Measurements from ENCODE around the gene FNBP1. TPM values are rescaled to one million over a fixed set of nuclear protein-coding genes. Genes with fewer than 3 reads are reported as not detected.

FNBP1 gene
- total RNA-seq, 1 experiment from 2014 or later = 80.7 TPM

DNA sequence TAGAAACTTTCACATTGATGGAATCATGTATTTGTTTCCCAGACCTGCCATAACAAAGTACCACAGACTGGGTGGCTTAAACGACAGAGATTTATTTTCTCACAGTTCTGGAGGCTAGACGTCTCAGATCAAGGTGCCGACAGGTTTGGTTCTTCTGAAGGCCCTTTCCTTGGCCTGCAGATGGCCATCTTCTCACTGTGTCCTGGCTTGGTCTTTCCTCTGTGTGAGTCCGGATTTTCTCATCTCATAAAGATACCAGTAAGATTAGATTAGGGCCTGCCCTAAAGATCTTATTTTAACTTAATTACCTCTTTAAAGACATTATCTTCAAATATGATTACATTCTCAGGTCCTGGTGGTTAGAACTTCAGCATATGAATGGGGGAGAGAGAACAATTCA, 201.9 kb downstream of the FNBP1 start:
- Histone ChIP-seq H3K4me2 (no peak overlapping the region), H3K27me3 (ENCODE audit: insufficient read depth, low read depth) (no peaks in the 10 kb centered on the region), H3K79me2 (ENCODE audit: low read depth) (peaks cover 12% of the 10 kb centered on the region; the same call in 1 of the 2 replicates), H3K36me3 (ENCODE audit: low read depth) (no peaks in the 10 kb centered on the region), H3K27ac (no peak overlapping the region), H3K4me3 (no peak overlapping the region), H3K9me3 (ENCODE audit: insufficient read depth, low read depth) (no peaks in the 10 kb centered on the region), H3F3A (ENCODE audit: insufficient read depth, low read depth) (peaks cover 5% of the 10 kb centered on the region), H4K20me1 (ENCODE audit: insufficient read depth) (no peaks in the 10 kb centered on the region), H3K4me1 (replicated peaks; ENCODE audit: insufficient read depth) (peaks cover 6% of the 10 kb centered on the region), H3K9me2 (ENCODE audit: insufficient read depth) (no peaks in the 10 kb centered on the region), H2AFZ (no peak overlapping the region)
- no peak for TF ChIP-seq EZH2 (IDR thresholded peaks at IDR 0.05; ENCODE audit: low read depth)
- TF ChIP-seq CTCF (conservative IDR thresholded peaks at IDR 0.05) = no peak
- POLR2A ChIA-PET (ENCODE audit: unreplicated experiment) = interaction anchor here (0.7 kb wide), 1 partner anchor 27 kb away, joined by 9 read pairs; no protein-coding TSS in a partner anchor
- intact Hi-C loops (cut with micrococcal nuclease; ENCODE audit: unreplicated experiment) = no loop called here
- BruUV-seq (replicated peaks) = no TSS peak
- no peak for DNase-seq
- CTCF ChIA-PET = no interaction called here

DNA sequence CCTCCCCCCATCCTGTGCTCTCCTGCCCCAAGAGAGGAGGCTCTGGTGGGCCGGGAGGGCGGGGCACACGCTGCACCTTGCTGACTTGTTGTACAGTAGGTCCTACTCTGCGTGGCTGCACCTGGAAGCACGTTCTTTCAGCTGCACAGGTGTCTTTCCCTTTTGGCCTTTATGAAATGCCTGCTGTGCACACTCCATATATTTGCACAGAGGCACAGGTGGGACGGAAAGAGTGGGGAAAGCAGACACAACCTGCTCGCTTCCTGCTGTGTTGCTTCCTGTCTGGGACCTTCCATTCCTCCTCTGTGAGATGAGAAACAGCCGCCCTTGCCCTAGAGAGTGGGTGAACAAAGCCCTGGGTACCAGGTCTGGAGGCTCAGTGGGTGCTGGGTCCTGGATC, 203.0 kb downstream of the FNBP1 start:
- H3F3A ChIP-seq (ENCODE audit: insufficient read depth, low read depth) = peaks cover 5% of the 10 kb centered on the region
- no peaks in the 10 kb centered on the region for H3K9me2 ChIP-seq (ENCODE audit: insufficient read depth)
- DNase-seq = no peak
- H3K4me2 ChIP-seq = no peak overlapping the region
- BruUV-seq (replicated peaks) = no TSS peak
- intact Hi-C loops (cut with micrococcal nuclease; ENCODE audit: unreplicated experiment) = no loop called here
- POLR2A ChIA-PET (ENCODE audit: unreplicated experiment) = no interaction called here
- TF ChIP-seq EZH2 (IDR thresholded peaks at IDR 0.05; ENCODE audit: low read depth) (no peak), CTCF (conservative IDR thresholded peaks at IDR 0.05) (no peak)
- peaks cover 8% of the 10 kb centered on the region for H3K4me1 ChIP-seq (replicated peaks; ENCODE audit: insufficient read depth)
- no peak overlapping the region for H3K4me3 ChIP-seq
- H4K20me1 ChIP-seq (ENCODE audit: insufficient read depth) = no peaks in the 10 kb centered on the region
- H3K27ac ChIP-seq = no peak overlapping the region
- no peak overlapping the region for H2AFZ ChIP-seq
- H3K9me3 ChIP-seq (ENCODE audit: insufficient read depth, low read depth) = no peaks in the 10 kb centered on the region
- H3K79me2 ChIP-seq (ENCODE audit: low read depth) = peaks cover 14% of the 10 kb centered on the region; the same call in 1 of the 2 replicates
- no peaks in the 10 kb centered on the region for H3K27me3 ChIP-seq (ENCODE audit: insufficient read depth, low read depth)
- CTCF ChIA-PET = interaction anchor here (0.5 kb wide), 1 partner anchor 10 kb away, joined by 9 read pairs; no protein-coding TSS in a partner anchor
- no peaks in the 10 kb centered on the region for H3K36me3 ChIP-seq (ENCODE audit: low read depth)

DNA sequence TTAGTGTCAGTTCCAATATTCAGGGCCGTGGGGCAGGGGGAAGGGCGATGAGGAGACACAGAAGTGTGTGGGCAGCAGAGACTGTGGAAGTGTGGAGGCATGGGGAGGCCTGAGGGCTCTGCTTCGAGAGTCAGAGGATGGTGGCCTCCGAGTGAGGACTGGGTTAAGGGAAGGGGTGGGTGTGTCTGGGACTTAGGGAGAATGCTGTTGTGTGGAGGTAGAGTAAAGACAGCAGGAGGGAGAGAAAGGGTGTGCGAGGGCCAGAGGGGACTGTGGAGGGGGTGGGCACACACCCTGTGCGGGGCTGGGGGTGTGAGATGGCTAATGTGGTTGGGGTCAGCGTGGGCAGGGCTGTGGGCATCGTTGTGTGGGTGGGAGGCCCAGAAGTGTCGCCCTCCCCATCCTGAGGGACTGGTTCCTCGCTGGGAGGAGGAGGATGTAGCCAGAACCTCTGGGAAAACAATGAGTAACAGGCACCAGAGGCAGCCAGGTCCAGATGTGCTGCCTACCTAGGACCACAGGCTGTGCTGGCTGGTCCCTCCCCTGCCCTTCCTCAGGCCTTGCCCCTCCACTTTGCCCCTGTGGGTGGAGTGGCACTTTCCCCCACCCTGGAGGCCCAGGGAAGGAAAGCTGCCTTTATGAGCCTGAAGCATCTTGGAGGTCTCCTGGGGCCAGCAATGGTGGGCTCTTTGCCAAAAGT, 203.5 kb downstream of the FNBP1 start:
- Histone ChIP-seq H2AFZ (no peak overlapping the region), H3K27ac (no peak overlapping the region), H3K4me1 (replicated peaks; ENCODE audit: insufficient read depth) (peaks cover 8% of the 10 kb centered on the region), H3K4me2 (no peak overlapping the region), H4K20me1 (ENCODE audit: insufficient read depth) (no peaks in the 10 kb centered on the region), H3K4me3 (no peak overlapping the region), H3K79me2 (ENCODE audit: low read depth) (peaks cover 18% of the 10 kb centered on the region), H3K27me3 (ENCODE audit: insufficient read depth, low read depth) (no peaks in the 10 kb centered on the region), H3K9me2 (ENCODE audit: insufficient read depth) (no peaks in the 10 kb centered on the region), H3K9me3 (ENCODE audit: insufficient read depth, low read depth) (no peaks in the 10 kb centered on the region), H3K36me3 (ENCODE audit: low read depth) (no peaks in the 10 kb centered on the region), H3F3A (ENCODE audit: insufficient read depth, low read depth) (no peaks in the 10 kb centered on the region; the same call in 1 of the 2 replicates)
- intact Hi-C loops (cut with micrococcal nuclease; ENCODE audit: unreplicated experiment) = loop anchor here (5.0 kb wide), 1 partner anchor 258 kb away; no protein-coding TSS in a partner anchor
- ChIA-PET POLR2A (ENCODE audit: unreplicated experiment) (interaction anchor here (0.5 kb wide), 2 partner anchors 32 to 462 kb away, joined by 5 to 12 read pairs; no protein-coding TSS in a partner anchor), CTCF (interaction anchor here (0.5 kb wide), 1 partner anchor 9 kb away, joined by 9 read pairs; no protein-coding TSS in a partner anchor)
- DNase-seq = no peak
- TF ChIP-seq CTCF (conservative IDR thresholded peaks at IDR 0.05) = no peak
- no TSS peak for BruUV-seq (replicated peaks)

Data from PC-9 (cell line).